Spinal cord (tissue), 10 donors: ENCODE data around the gene CBX6. TPM values are rescaled to one million over a fixed set of nuclear protein-coding genes. Genes with fewer than 3 reads are reported as not detected.

Source experiments
- DNase-seq, 6 donors: peaks; one replicate each; pipeline versions ENCODE4 v3.0.0 to v3.0.0-alpha.2; 2013 to 2015; ENCODE audit warnings: low spot score in 6 of 6, low read depth in 4 of 6
- H3K27ac ChIP-seq: one replicate; pipeline ENCODE4 v1.5.1; 2013; ENCODE audit warnings: low read depth, low read length, control low read depth
- H3K27me3 ChIP-seq: one replicate; pipeline ENCODE4 v1.6.1; 2013; ENCODE audit warnings: low read length; ENCODE audit not compliant: control insufficient read depth, insufficient read depth
- H3K36me3 ChIP-seq: one replicate; pipeline ENCODE4 v1.6.1; 2013; ENCODE audit warnings: low read length; ENCODE audit not compliant: control insufficient read depth, insufficient read depth
- H3K4me1 ChIP-seq: one replicate; pipeline ENCODE4 v1.6.1; 2013; ENCODE audit warnings: low read length; ENCODE audit not compliant: control insufficient read depth, insufficient read depth
- H3K4me3 ChIP-seq: one replicate; pipeline ENCODE4 v1.5.1; 2013; ENCODE audit warnings: low read depth, low read length, control low read depth
- H3K9me3 ChIP-seq: one replicate; pipeline ENCODE4 v1.6.1; 2013; ENCODE audit warnings: low read length; ENCODE audit not compliant: control insufficient read depth, insufficient read depth
- WGBS: methylation state at CpG from one replicate; pipeline ENCODE4 v1.1.5; 2013; ENCODE audit warnings: missing lambda C conversion rate; ENCODE audit not compliant: insufficient coverage; 5-methylcytosine and 5-hydroxymethylcytosine counted together
- polyA plus RNA-seq, 2 donors: library from polyadenylated mRNA; unstranded; fragments of 120-200 nt; gene quantifications; one replicate each; pipeline ENCODE4 v1.2.1, GENCODE V29; 2013; ENCODE audit not compliant: insufficient read length in 2 of 2
- total RNA-seq, 2 donors: library from RNA; depleted of rRNA in 1 of 2; stranded (reverse); fragments of 120-200 nt in 1 of 2; fragments of >200 nt in 1 of 2; gene quantifications; one replicate each; pipeline versions ENCODE4 v1.2.3 to v1.2.4, GENCODE V29; 2013 to 2014
- donor health status: healthy.

Gene CBX6
- total and polyA plus RNA-seq, 4 donors: 38.3 to 70.0 (median 59.5) TPM

DNA sequence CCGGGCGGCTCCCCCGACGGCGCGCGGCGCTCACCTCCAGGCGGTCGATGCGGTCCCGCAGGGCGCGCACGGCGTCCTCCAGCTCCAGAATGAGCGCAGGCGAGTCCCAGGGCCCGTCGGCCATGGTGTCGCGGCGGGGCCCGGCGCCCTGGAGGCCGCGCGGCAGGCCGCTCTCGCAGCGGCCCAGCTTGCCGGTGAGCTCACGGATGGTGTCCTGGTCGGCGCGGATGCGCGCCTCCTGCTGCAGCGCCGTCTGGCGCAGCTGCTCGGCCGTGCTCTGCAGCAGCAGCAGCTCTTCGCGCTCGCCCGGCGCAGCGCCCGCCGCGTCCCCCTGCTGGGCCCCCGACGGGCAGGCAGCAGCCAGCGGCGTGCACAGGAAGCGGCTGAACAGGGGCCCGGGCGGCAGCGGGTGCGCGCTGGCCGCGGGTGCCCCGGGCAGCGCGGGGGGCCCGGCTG is 28.8 kb downstream of the CBX6 start:
- H3K27me3 ChIP-seq: peaks cover 14% of the 10 kb centered on the region
- H3K36me3 ChIP-seq: peaks cover 15% of the 10 kb centered on the region
- peak in 2 of 6 donors; percentile 84 to 87 for DNase-seq
- H3K4me3 ChIP-seq: peak overlapping the region; percentile 32
- WGBS: under 1% methylated on average over 68 of the region's 68 CpGs
- peaks cover 37% of the 10 kb centered on the region for H3K4me1 ChIP-seq
- no peak overlapping the region for H3K27ac ChIP-seq
- no peaks in the 10 kb centered on the region for H3K9me3 ChIP-seq

DNA sequence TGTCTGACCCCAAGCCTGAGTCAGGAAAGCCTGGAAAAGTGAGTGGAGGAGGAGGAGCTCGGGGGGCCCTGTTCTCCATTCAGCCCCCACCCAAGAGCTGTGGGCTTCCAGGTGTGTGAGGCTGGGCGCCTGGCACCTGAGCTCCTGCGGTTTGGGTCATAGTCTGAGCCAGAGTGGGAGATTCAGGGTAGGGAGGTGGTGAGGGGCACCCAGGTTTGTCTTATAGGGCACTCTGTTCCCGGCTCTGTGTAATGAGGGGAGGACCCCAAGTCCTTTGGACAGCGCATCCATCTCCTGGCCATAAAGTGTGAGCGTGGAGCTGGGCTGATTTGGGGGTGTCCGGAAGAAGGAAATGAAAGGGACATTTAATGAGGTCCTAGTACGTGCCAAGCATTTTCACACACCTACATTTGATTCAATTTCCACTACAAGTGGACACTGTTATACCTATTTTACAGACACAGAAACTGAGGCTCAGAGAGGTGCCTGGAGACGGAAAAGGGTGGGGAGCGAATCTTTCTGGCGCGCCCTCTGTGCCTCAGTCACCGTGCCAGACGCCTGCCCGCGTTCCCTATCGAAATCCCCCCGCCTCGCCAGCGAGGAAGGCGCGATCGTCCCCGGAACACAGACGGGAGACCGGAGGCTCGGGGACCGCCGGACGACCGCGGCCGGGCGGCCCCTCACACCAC is 29.4 kb downstream of the CBX6 start:
- peak overlapping the region; percentile 32 for H3K4me3 ChIP-seq
- WGBS: 11% methylated on average over 30 of the region's 34 CpGs
- no peak for DNase-seq
- peaks cover 15% of the 10 kb centered on the region for H3K36me3 ChIP-seq
- H3K27ac ChIP-seq: no peak overlapping the region
- H3K9me3 ChIP-seq: no peaks in the 10 kb centered on the region
- peaks cover 37% of the 10 kb centered on the region for H3K4me1 ChIP-seq
- peaks cover 14% of the 10 kb centered on the region for H3K27me3 ChIP-seq

GRCh38 chr22:38841635-38842034 is 30.4 kb downstream of the CBX6 start:
- Histone ChIP-seq H3K27ac (no peak overlapping the region), H3K36me3 (peaks cover 15% of the 10 kb centered on the region), H3K4me1 (peaks cover 40% of the 10 kb centered on the region), H3K9me3 (no peaks in the 10 kb centered on the region), H3K4me3 (no peak overlapping the region), H3K27me3 (peaks cover 14% of the 10 kb centered on the region)
- DNase-seq: no peak
- 80% methylated on average over 2 of the region's 5 CpGs for WGBS

DNA sequence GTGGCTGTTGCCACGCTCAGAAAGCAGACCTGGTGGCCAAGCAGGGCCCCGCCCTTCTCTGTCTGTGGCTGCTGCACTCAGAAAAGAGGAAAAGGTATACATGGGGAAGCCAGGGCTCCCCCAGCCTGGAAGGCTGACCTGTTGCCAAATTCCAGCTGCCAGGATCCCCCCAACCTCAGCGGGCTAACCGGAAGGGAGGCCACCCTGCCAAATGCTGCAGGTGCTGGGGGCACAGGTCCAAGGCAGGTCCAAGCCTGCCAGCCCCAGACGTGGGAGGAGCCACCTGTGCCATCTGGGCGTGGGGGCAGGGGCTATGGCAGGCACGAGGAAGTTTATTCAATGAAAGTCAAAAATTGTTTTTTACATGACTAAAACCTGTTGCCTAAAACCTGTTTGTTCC is 30.8 kb downstream of the CBX6 start:
- Histone ChIP-seq H3K27ac (no peak overlapping the region), H3K4me1 (peaks cover 40% of the 10 kb centered on the region), H3K9me3 (no peaks in the 10 kb centered on the region), H3K36me3 (peaks cover 15% of the 10 kb centered on the region), H3K4me3 (no peak overlapping the region), H3K27me3 (peaks cover 14% of the 10 kb centered on the region)
- WGBS: 61% methylated on average over 7 of the region's 7 CpGs
- DNase-seq: no peak

DNA sequence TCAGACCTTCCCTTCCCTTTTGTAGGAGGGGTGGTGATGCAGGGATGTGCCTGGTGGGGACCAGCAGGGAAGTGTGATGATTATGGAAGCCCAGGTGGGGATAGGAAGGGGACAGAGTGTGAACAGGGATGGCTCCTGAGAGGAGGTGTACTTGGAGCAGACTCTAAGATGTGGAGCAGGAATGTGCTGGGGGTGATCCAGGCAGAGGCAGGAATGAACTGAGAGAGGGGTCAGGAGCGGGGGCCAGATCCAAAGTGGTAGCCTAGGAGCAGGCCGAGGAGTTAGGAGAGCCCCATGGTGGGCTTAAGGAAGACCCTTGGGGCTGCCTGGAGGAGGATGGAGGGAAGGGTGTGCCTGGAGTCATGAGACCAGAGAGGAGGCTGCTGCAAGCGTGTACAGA is 31.9 kb downstream of the CBX6 start:
- Histone ChIP-seq H3K9me3 (no peaks in the 10 kb centered on the region), H3K4me3 (no peak overlapping the region), H3K4me1 (peaks cover 40% of the 10 kb centered on the region), H3K27ac (no peak overlapping the region), H3K27me3 (peaks cover 14% of the 10 kb centered on the region), H3K36me3 (peaks cover 15% of the 10 kb centered on the region)
- 61% methylated on average over 3 of the region's 3 CpGs for WGBS
- no peak for DNase-seq

- Histone ChIP-seq H3K4me1 (peaks cover 38% of the 10 kb centered on the region), H3K4me3 (no peak overlapping the region), H3K27me3 (peaks cover 14% of the 10 kb centered on the region), H3K9me3 (no peaks in the 10 kb centered on the region), H3K36me3 (peaks cover 18% of the 10 kb centered on the region), H3K27ac (no peak overlapping the region)
- peak in 2 of 6 donors; percentile 23 to 90 for DNase-seq
- WGBS: no CpG with 5 or more reads among the region's 1 CpG
These were observed 32.3 kb downstream of the CBX6 start for GRCh38 chr22:38839686-38840085.

- H3K4me3 ChIP-seq: no peak overlapping the region
- H3K27ac ChIP-seq: no peak overlapping the region
- no peak for DNase-seq
- 100% methylated on average over 2 of the region's 6 CpGs for WGBS
- H3K4me1 ChIP-seq: peaks cover 42% of the 10 kb centered on the region
- no peaks in the 10 kb centered on the region for H3K9me3 ChIP-seq
- H3K27me3 ChIP-seq: peaks cover 11% of the 10 kb centered on the region
- H3K36me3 ChIP-seq: peaks cover 18% of the 10 kb centered on the region
These were observed 34.5 kb downstream of the CBX6 start for GRCh38 chr22:38837414-38837928.

DNA sequence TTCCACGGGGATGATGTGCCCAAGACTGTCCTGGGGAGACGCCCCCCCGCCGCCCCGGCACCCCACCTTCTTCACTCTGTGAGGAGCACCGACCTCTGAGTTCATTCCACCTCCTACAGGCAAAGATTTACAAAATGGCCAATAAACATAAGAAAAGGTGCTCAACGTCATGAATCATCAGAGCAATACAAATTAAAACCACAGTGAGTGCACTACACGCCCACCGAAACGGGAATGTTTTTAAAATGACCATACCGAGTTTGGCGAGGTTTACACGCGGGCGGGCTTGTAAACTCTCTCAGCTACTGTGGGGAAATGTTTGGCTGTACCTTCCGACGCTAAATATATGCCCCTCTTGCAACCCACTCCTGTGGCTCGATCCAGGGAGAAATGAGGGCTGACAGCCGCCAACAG is 36.1 kb downstream of the CBX6 start:
- Histone ChIP-seq H3K27me3 (no peaks in the 10 kb centered on the region), H3K9me3 (no peaks in the 10 kb centered on the region), H3K4me3 (no peak overlapping the region), H3K4me1 (peaks cover 40% of the 10 kb centered on the region), H3K27ac (no peak overlapping the region), H3K36me3 (peaks cover 20% of the 10 kb centered on the region)
- WGBS: 62% methylated on average over 15 of the region's 19 CpGs
- DNase-seq: no peak

- WGBS: 92% methylated on average over 4 of the region's 5 CpGs
- H3K27ac ChIP-seq: no peak overlapping the region
- peaks cover 19% of the 10 kb centered on the region for H3K36me3 ChIP-seq
- peaks cover 31% of the 10 kb centered on the region for H3K4me1 ChIP-seq
- no peak overlapping the region for H3K4me3 ChIP-seq
- no peaks in the 10 kb centered on the region for H3K9me3 ChIP-seq
- DNase-seq: no peak
- H3K27me3 ChIP-seq: no peaks in the 10 kb centered on the region
These were observed 37.0 kb downstream of the CBX6 start for GRCh38 chr22:38834991-38835390.
